MCF 10A (cell line): ENCODE data around the gene KIAA0753. TPM values are rescaled to one million over a fixed set of nuclear protein-coding genes. Genes with fewer than 3 reads are reported as not detected.

Experiments
- BruUV-seq: library from RNA; stranded (reverse); fragments of 400-500 nt; replicated peaks from 2 replicates; lab custom pipeline; 2021; lab: Mats Ljungman, UMichigan
- CTCF ChIA-PET: fragments of 300-600 bp; sonication (Branson Sonifier 250); formaldehyde crosslinking; extraction: SDS; loops from one replicate; lab custom pipeline; 2021; ENCODE audit warnings: antibody characterized with exemption, inconsistent platforms; lab: Yijun Ruan, JAX
- POLR2A ChIA-PET: fragments of 300-600, 350-650 bp; sonication (Branson Sonifier 250); formaldehyde crosslinking; extraction: SDS; loops from one replicate; lab custom pipeline; 2020; ENCODE audit warnings: antibody characterized with exemption, inconsistent platforms; lab: Yijun Ruan, JAX
- DNase-seq: peaks from one replicate; pipeline ENCODE4 v3.0.0-alpha.2; 2018; ENCODE audit not compliant: unreplicated experiment
- H3K27ac Mint-ChIP-seq: one replicate; pipeline ENCODE4 v1.8.0; 2022; ENCODE audit warnings: mild to moderate bottlenecking, low read depth, mixed read lengths; ENCODE audit not compliant: unreplicated experiment
- H3K27me3 Mint-ChIP-seq: one replicate; pipeline ENCODE4 v1.8.0; 2022; ENCODE audit warnings: mixed read lengths; ENCODE audit not compliant: insufficient read depth, unreplicated experiment
- H3K36me3 Mint-ChIP-seq: one replicate; pipeline ENCODE4 v1.8.0; 2022; ENCODE audit warnings: mild to moderate bottlenecking, moderate library complexity, mixed read lengths; ENCODE audit not compliant: insufficient read depth, unreplicated experiment
- H3K4me1 Mint-ChIP-seq: one replicate; pipeline ENCODE4 v1.8.0; 2022; ENCODE audit warnings: mixed read lengths; ENCODE audit not compliant: insufficient read depth, unreplicated experiment
- H3K4me3 Mint-ChIP-seq: one replicate; pipeline ENCODE4 v1.8.0; 2022; ENCODE audit warnings: mild to moderate bottlenecking, moderate library complexity, mixed read lengths; ENCODE audit not compliant: unreplicated experiment
- H3K9me3 Mint-ChIP-seq: one replicate; pipeline ENCODE4 v1.8.0; 2022; ENCODE audit warnings: mixed read lengths; ENCODE audit not compliant: unreplicated experiment
- intact Hi-C: fragments of 100-400 bp; cut with micrococcal nuclease; formaldehyde crosslinking; loops from 2 replicates; pipeline ENCODE4 v1.14.1; 2022
- total RNA-seq: library from RNA; stranded (reverse); gene quantifications from 2 replicates; pipeline ENCODE4 v1.2.3, GENCODE V29; 2022
- TF ChIP-seq, protein P1 (sequence below): fragments of 200-600 bp; IDR thresholded peaks from one replicate; pipeline ENCODE4 v1.8.0; 2022; ENCODE audit warnings: antibody characterized with exemption, mild to moderate bottlenecking; ENCODE audit not compliant: unreplicated experiment

KIAA0753 gene
- total RNA-seq, 1 experiment from 2014 or later = 22.8 TPM

DNA sequence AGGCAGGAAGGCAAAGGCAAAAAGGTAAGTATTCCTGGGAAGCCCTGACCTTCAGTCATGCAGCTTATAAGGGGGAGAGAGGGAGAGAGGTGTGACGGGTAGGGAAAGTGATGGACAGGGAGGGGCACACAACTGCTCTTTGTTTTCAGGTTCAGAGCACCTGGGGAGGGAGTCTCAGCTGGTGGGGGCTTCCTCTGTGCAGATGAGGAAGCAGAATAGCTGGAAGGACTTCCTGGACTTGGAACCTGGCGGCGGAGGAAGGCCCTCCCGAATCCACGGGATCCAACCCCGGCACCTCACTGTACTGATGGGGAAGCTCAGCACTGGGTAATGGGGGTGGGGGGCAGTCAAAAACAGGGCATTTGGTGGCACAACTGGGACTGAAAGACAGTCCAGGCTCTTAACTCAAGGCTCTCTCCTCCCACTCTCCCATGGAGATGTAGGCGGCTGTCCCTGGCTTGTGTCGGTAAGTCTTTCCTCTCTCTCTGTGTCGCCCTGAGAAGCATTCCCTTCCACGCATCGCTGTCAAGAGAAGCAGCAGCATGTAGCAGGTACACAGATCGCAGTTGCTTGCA, 72.2 kb downstream of the KIAA0753 start:
- intact Hi-C loops = no loop called here
- POLR2A ChIA-PET = interaction anchor here (0.5 to 3.3 kb wide), 18 partner anchors 8 to 1076 kb away, joined by 3 to 19 read pairs (median 6); partner anchors contain the start of genes KIAA0753, RNASEK and TXNDC17
- H3K9me3 Mint-ChIP-seq = no peaks in the 10 kb centered on the region
- TF ChIP-seq, protein P1, sequence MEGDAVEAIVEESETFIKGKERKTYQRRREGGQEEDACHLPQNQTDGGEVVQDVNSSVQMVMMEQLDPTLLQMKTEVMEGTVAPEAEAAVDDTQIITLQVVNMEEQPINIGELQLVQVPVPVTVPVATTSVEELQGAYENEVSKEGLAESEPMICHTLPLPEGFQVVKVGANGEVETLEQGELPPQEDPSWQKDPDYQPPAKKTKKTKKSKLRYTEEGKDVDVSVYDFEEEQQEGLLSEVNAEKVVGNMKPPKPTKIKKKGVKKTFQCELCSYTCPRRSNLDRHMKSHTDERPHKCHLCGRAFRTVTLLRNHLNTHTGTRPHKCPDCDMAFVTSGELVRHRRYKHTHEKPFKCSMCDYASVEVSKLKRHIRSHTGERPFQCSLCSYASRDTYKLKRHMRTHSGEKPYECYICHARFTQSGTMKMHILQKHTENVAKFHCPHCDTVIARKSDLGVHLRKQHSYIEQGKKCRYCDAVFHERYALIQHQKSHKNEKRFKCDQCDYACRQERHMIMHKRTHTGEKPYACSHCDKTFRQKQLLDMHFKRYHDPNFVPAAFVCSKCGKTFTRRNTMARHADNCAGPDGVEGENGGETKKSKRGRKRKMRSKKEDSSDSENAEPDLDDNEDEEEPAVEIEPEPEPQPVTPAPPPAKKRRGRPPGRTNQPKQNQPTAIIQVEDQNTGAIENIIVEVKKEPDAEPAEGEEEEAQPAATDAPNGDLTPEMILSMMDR = no peak
- peak overlapping the region; percentile 63 for H3K27ac Mint-ChIP-seq
- H3K27me3 Mint-ChIP-seq = no peaks in the 10 kb centered on the region
- H3K36me3 Mint-ChIP-seq = no peaks in the 10 kb centered on the region
- peaks cover 23% of the 10 kb centered on the region for H3K4me1 Mint-ChIP-seq
- CTCF ChIA-PET = interaction anchor here (1.0 to 1.3 kb wide), 2 partner anchors 13 to 96 kb away, joined by 3 to 5 read pairs; no protein-coding TSS in a partner anchor
- no TSS peak for BruUV-seq
- no peak for DNase-seq
- H3K4me3 Mint-ChIP-seq = no peak overlapping the region

DNA sequence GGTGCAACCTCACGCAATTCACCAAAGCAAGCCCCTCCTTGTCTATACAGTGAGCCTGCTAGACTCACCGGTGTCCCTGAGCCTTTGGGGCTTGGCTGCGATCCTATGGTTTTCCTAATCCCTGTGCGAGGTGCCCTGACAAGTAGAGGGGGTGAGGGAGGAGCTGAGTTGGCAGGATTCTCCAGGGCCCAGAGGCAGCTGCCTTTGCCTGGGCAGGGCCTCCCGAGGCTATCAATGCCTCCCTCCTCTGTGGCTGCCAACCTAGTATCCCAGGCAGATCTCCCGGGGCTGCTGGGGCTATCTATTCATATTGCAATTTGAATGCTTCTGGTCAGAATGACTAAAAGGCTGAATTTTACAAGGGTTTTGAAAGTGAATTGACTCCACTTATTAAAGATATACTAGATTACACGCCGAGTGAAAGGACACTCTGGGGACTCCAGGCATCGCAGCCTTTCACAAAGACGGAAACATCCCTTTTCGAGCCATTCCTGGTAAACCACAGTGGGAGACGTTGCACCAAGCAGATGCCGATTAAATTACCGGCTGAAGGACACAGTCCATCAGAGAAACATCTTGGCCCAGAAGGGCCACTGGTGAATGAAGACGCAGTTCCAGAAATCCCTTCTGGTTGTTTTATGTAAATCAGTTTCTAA, 72.9 kb downstream of the KIAA0753 start:
- ChIA-PET POLR2A (interaction anchor here (0.5 to 3.3 kb wide), 19 partner anchors 8 to 1286 kb away, joined by 3 to 19 read pairs (median 5); partner anchors contain the start of genes KIAA0753, RNASEK and TXNDC17), CTCF (interaction anchor here (1.3 kb wide), 1 partner anchor 12 kb away, joined by 5 read pairs; no protein-coding TSS in a partner anchor)
- intact Hi-C loops = no loop called here
- Mint-ChIP-seq H3K27ac (peak overlapping the region; percentile 63), H3K36me3 (no peaks in the 10 kb centered on the region), H3K9me3 (no peaks in the 10 kb centered on the region), H3K4me3 (no peak overlapping the region), H3K4me1 (peaks cover 23% of the 10 kb centered on the region), H3K27me3 (no peaks in the 10 kb centered on the region)
- peak; percentile 95 for DNase-seq
- TSS peak; percentile 42 for BruUV-seq
- TF ChIP-seq, protein P1 = no peak

DNA sequence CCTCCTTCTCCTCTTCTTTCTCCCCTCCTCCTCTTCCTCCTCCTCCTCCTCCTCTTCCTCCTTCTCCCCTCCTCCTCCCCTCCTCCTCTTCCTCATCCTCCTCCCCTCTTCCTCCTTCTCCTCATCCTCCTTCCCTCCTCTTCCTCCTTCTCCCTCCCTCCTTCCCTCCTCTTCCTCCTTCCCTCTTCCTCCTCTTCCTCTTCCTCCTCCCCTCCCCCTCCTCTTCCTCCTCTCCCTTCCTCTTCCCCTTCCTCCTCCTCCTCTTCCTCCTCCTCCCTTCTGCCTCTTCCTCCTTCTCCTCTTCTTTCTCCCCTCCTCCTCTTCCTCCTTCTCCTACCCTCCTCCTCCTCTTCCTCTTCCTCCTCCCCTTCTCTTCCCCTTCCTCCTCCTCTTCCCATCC, 79.1 kb downstream of the KIAA0753 start:
- H3K9me3 Mint-ChIP-seq = peaks cover 10% of the 10 kb centered on the region
- no peaks in the 10 kb centered on the region for H3K36me3 Mint-ChIP-seq
- H3K27ac Mint-ChIP-seq = no peak overlapping the region
- TF ChIP-seq, protein P1 = no peak
- intact Hi-C loops = no loop called here
- ChIA-PET CTCF (no interaction called here), POLR2A (no interaction called here)
- no peak overlapping the region for H3K4me3 Mint-ChIP-seq
- peaks cover 10% of the 10 kb centered on the region for H3K4me1 Mint-ChIP-seq
- H3K27me3 Mint-ChIP-seq = no peaks in the 10 kb centered on the region
- BruUV-seq = no TSS peak
- DNase-seq = no peak

DNA sequence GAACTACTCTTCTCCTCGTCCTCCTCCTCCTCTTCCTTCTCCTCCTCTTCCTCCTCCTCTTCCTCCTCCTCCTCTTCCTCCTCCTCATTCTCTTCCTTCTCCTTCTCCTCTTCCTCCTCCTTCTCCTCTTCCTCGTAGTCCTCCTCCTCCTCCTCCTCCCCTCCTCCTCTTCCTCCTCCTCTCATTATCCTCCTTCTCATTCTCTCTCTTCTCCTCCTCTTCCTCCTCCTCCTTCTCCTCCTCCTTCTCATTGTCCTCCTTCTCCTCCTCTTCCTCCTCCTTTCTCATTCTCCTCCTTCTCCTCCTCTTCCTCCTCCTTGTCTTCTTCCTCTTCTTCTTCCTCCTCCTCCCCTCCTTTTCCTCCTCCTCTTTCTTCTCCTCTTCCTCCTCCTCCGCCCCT, 80.0 kb downstream of the KIAA0753 start:
- intact Hi-C loops = no loop called here
- CTCF ChIA-PET = interaction anchor here (1.5 kb wide), 1 partner anchor 88 kb away, joined by 12 read pairs; no protein-coding TSS in a partner anchor
- Mint-ChIP-seq H3K27ac (no peak overlapping the region), H3K9me3 (peaks cover 10% of the 10 kb centered on the region), H3K4me3 (no peak overlapping the region), H3K4me1 (peaks cover 10% of the 10 kb centered on the region), H3K36me3 (no peaks in the 10 kb centered on the region), H3K27me3 (no peaks in the 10 kb centered on the region)
- DNase-seq = no peak
- TF ChIP-seq, protein P1 = no peak
- BruUV-seq = no TSS peak
- POLR2A ChIA-PET = no interaction called here
